LHCN-M2 (cell line): ENCODE measurements around the gene C9orf85. TPM values are rescaled to one million over a fixed set of nuclear protein-coding genes. Genes with fewer than 3 reads are reported as not detected.
"Not testable (repeated sequence)": the region's sequence is repeated elsewhere in the genome, so short reads cannot be mapped to it uniquely, and the experiment has no call there.

Experiments used
- DNase-seq: peaks from one replicate; pipeline ENCODE4 v3.0.0-alpha.2; 2012; ENCODE audit warnings: low read depth
- polyA plus RNA-seq: library from polyadenylated mRNA; unstranded; fragments of >200 nt; gene quantifications from one replicate; pipeline ENCODE4 v1.2.1, GENCODE V29; 2012; ENCODE audit warnings: missing spikeins
- total RNA-seq: library from RNA; depleted of rRNA; stranded (reverse); fragments of >200 nt; gene quantifications from 2 replicates; pipeline ENCODE4 v1.2.3, GENCODE V29; 2014; rRNA removed

The C9orf85 gene, protein sequence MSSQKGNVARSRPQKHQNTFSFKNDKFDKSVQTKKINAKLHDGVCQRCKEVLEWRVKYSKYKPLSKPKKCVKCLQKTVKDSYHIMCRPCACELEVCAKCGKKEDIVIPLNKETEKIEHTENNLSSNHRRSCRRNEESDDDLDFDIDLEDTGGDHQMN
- 18.7 and 19.0 TPM in 2 replicates for total RNA-seq
- polyA plus RNA-seq: 8.0 TPM

DNA sequence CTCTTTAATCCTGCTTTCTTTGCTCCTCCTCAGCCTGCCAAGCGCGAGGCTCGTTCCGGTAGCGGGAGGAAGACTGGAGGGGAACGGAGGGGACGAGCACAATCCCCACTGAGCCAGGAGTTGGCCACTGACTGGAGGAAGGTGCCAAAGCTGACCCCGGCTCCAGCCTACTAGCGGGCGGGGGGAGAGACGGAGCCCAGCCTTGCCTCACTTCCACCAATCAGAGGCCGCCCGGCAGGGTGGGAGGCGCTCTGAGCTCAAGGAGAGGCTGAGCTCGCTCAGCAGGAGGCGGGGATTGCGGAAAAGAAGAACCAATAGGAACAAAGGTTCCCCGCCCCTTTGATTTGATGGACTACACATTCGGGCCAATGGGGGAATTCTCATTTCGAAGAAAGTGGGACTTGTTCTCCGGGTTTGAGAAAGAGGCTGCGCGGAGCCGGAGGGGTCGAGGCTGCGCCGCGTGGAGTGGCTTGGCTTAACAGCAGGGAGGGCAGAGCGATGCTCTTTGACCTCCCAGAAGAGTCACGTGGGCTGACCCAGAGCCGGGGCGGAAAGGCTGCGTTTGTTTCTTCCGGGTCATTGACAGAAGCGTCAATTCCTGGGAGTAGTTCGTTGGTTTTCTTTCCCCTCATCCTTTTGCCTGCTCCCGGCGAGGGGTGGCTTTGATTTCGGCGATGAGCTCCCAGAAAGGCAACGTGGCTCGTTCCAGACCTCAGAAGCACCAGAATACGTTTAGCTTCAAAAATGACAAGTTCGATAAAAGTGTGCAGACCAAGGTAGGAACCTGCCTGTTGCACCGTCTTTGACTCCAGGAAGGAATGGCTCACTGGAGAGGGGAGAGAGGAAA is at the start of gene C9orf85, which contains the start of gene ABHD17B:
C9orf85 (plus strand) TSS at position 579 of the 847 bp plus-strand sequence; CDS start at position 675, 96 bp downstream.
ABHD17B (minus strand) TSS at position 133 of the 847 bp plus-strand sequence. CDS start 36,113 bp downstream, outside the sequence.
- peak; percentile 99 for DNase-seq

DNA sequence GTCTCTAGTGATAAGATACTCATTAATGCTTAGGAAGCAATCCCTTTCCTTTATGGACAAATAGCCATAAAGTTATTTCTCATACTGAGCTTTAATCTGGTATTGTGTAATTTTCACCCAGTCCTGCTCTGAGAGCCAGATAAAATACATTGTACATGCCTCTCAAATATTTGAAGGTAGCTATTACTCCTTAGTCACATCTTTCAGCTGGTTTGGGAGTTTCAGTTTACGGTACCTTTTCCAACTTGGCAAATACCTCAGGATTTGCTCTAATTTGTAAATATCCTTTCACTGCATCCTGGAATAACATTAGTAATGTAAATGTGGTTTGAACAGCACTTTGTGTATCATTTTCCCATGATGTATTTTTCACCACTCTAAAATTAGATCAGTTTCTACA is 47.8 kb upstream of the C9orf85 start:
- DNase-seq: no peak

DNA sequence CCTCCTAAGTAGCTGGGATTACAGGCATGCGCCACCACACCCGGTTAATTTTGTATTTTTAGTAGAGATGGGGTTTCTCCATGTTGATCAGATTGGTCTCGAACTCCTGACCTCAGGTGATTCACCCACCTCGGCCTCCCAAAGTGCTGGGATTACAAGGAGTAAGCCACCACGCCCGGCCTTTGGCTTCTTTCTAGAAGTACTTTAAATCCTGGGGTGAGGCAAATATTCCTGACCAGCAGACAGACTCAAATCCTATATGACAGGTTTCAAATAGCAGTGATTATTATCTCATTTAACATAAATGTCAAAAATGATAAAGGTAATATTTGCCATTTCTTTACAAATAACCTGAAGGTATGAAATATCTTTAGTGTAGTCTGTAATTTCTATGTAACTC is 36.1 kb upstream of the C9orf85 start:
- no peak for DNase-seq

DNA sequence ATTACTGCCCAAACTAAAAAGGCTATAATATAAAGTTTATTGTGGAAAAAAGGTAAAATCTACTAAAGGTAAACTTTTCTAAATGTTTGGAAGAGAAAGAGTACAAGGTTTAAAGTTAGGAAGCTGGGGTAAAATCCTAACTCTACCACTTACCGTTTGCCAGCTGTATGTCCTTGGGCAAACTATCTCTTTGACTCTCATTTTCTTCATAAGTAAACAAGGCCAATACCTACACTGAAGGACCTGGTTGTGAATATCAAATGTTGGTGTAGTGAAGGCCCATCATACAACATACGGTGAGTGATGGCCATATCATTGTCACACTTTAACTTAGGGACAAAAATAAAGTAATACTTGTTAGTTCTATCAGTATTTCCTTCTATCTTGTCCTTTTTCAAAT is 35.3 kb upstream of the C9orf85 start:
- no peak for DNase-seq

DNA sequence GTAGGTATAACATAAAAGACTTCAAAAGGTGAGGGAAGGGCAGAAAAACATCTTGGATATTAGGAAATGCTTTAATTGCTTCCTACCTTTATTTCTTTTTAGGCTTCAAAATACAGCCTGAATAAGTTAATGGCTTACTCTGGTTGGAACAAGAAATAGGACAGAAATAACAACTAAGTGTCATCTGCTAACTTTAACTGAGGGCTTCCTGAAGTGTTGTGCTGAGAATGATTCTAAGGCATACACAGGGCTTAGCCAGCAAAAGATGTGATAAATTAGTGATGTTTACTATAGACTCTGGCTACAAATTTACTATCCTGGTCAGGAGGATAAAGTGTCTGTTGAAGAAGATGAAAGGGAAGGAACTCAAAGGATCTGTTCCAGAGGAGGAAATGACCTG is 34.6 kb upstream of the C9orf85 start:
- no peak for DNase-seq

DNA sequence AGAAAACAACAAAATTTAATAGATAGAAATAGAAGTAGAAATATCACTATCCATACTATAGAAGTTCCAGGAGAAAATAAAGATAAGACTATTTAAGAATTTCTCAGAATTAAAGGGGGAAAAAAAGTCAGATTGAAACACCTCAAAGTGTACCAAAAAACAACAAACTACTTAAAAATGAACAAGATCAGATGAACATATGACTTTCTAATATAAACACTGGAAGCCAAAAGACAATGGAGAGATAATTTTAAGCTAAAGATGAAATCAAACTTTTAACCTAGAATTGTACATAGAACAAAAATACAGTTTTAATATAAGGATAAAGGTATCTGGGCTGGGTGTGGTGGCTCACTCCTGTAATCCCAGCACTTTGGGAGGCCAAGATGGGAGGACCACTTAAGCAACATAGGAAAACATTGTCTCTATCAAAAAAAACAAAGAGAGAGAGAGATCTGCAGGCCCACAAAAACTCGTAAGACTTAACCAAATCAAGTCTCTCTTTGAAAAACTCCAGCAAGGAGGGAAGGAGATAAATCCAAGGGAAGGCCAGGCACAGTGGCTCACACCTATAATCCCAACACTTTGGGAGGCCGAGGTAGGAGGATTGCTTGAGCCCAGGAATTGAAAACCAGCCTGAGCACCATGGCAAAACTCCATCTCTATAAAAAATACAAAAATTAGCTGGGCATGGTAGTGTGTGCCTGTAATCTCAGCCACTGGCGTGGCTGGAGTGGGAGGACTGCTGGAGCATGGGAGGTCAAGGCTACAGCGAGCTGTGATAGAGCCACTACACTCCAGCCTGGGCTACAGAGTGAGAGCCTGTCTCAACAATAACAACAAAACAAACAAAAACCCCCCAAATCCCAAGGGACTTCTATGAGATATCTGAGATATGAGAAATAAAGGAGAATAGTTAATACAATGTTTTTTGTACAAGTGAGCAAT is 32.8 kb upstream of the C9orf85 start:
- no peak for DNase-seq

DNA sequence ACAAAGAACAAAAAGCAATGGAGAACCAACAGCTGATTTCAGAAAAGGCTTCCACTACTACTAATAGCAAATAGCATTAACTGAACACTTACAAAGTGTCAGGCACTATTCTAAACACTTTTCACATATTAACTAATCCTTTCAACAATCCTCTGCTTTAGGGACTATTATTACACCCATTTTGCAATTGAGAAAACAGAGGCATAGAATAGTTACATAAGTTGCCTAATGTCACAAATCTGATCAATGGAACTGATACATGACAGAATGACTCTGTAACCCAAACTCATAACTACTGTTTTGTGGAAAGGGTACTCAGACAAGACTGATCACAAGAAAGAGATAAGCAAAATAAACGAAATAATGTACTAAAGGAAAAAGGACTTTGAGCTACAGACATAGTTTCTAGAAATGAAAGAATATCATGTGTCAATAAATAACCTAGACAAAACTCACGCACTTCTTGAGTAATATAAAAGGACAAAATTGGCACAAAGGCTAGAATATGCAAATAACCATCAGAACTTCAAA is 31.7 kb upstream of the C9orf85 start:
- no peak for DNase-seq

DNA sequence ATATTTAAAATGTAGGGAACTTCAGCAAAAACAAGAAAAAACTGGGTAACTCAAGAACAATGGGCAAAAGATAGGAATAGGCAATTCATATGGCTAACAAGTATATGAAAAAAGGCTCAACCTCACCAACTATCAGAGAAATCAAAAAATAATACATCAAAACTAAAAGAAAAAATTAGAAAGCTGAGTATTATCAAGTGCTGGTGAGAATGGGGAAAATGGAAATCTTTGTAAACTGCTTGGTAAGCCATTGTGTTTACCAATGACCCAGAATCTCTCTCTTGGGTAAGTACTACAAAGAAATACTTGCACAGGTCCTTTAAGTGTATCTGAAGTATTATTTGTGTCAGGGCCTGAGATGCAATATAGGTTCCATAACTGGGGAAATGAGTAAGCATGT is 27.4 kb upstream of the C9orf85 start:
- DNase-seq: no peak

DNA sequence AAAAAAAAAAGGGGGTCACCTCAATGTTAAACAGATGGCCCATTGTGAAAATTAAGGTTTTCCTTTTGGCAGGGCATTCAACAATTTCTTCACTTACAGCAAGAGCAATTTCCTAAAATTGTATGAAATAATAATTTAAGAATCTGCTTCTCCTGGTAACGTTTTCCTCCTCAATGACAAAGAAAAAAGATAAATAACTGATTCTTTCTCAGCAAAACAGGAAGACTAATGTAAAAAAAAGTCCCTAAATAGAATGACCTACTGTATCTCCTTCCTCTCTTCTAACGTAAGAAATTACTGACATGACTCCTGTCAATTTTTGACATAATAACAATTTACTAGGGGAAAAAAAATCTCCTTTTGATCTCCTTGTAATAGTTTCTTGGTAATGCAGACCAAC is 26.0 kb upstream of the C9orf85 start:
- no peak for DNase-seq

DNA sequence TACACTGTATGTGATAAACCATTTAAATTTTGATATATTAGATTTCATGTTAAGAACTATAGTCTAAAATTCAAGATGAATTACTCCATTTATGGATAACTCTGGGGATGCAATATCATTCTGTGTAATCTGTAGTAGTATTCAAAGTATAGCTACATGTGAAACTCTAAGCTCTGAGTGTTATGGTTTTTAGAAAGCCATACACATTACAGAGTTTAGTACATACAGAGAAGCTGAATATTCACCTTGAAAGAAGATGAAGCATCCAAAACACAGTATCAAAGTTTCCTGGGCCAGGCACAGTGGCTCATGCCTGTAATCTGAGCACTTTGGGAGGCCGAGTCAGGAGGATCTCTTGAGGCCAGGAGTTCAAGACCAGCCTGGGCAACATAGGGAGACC is 25.4 kb upstream of the C9orf85 start:
- DNase-seq: no peak

DNA sequence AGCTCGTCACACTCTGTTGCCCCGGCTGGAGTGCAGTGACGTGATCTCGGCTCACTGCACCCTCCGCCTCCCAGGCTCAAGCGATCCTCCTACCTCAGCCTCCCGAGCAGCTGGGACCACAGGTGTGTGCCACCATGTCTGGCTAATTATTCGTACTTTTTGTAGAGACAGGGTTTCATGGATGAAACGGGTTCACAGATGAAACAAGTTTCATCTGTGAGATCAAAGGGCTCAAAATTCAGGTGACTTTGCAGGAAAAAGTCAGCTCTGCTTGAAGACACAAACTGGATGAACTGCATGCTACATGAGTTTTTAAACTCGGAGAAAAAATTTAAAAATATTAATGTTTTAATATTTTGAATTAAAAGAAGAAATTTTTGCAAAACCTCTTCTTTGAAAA is 24.9 kb upstream of the C9orf85 start:
- DNase-seq: no peak

DNA sequence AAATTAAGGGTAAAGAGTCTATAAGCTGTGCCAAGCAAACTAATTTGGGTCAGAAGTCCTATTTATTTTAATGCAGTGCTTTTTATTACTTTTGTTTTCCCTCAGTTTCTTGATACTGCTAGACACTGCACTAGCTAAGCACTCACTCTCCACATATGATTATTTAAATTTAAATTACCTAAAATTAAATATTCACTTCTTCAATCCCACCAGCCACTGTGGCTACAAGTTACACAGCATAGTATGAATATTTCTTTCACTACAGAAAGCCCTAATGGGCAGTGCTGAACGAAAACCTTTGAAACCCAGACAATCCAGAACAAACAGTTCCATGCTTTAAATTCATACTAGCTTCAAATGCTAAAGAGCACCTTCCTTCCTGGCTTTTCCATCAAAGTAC is 24.1 kb upstream of the C9orf85 start:
- DNase-seq: no peak

DNA sequence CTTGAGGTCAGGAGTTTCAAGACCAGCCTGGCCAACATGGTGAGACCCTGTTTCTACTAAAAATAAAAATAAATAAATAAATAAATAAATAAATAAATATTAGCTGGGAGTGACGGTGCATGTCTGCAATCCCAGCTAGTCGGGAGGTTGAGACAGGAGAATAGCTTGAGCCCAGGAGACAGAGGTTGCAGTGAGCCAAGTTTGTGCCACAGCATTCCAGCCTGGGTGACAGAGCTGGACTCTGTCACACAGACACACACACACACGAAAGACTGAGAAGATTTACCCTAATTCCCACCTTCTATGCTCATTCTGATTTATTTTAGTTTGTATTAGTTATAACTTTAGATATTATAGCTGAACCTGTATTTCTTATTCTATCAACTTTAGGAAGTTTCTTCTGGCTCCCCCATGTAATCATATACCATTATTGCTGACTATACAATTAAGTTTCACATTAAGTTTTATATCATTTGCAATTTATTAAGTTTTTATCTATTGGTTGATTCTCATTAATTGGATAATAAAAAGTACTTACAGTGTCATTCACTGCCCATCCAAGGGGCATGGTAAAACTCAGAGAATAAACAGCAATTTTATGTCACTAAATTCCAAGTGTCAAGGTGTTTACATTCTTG is 21.3 kb upstream of the C9orf85 start:
- DNase-seq: no peak

DNA sequence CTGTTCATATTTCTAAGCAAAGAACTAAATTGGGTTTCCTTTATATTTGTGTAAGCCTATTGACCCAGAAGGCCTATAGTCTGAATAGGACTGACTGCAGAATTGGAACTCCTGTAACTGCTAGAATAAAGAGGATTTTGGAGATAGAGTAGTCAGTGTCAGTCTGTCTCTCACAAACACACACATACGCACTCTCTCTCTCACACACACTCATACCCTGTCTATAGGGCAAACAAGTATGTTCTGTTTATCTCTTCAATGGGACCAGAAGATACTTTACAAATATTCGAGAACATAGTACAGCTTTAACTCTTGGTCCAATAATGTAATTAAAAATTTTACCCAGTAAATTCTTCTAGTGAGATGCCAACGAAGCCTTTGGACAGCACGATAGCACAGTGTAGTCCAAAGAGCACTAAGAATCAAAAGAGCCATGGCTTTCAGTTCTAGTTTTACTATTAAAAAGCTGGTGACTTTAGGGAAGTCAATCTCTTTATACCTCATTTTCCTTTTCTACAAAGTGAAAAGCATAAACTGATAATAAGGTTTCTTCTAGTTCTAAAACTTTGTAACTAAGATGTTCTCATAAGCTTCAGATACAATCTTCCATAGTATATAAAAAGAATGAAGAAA is 19.8 kb upstream of the C9orf85 start:
- DNase-seq: no peak

DNA sequence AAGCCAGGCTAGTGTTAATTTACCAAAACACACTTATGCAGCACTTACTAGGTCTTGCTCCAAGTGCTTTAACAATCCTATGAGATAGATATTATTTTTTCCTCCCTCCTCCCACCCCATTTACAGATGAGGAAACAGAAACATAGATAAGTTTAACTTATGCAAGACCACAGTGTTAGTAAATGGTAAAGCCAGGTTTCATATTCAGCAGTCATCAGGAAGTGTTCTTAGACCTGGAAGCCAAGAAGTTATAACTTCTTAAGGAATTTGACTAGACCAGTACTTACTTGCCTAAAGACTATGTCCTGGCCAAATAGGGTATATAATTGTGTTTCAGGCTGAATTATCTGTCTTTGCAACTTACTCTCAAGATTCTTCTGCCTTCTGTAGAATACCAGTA is 16.3 kb upstream of the C9orf85 start:
- no peak for DNase-seq

DNA sequence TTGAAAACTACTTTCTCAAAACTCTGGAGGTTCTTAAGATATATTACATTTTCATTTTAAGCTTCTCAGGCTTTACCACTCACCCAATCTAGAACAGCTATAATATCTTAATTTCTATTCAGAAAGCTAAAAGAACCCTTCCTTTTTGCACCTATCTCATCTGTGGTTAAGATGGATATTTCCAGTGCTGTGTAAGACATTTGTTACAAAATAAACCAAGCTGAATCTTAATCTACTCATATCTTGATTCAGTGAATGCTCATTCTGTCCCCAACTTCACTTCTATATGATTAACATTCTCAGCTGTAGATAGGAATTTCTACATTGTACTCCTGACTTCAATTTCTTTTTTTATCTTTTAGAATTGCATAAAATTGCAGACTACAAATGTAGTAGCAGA is 15.5 kb upstream of the C9orf85 start:
- DNase-seq: no peak

DNA sequence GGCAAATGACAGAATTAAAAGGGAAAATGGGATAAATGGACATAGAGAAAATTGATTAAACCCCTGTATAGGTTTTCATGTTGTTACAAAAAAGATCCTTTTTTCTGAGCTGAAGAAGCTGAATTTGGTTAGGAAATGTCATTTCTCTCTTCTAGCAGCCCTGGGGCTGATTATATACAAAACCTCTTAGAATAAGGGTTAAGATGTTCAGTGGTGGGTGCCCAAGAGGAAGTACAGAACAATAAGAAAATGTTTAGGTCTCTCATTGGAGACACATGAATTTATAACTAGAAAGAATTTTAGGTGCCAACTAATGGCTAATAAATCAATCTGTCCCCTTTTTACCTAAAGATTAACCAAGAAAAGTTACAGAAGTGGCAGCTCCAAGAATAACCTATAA is 14.7 kb upstream of the C9orf85 start:
- no peak for DNase-seq

DNA sequence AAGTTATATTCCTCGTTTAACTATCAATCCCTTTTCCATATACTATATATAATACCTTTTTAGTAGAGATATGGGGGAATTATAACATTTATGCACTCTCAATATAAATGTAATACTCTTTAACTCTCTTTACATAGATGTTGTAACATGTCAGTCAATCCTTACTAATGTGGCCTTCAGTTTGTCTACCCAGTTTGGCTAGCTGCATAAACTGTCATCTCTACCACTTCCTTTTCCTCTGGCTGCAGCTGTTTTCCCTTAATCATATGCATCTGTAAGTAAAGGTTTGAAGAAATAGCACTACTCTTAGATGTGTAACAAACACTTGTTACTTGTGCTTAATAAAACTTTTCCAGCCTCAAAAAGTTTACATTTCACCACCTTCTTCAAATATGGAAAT is 13.9 kb upstream of the C9orf85 start:
- DNase-seq: peak; percentile 62

DNA sequence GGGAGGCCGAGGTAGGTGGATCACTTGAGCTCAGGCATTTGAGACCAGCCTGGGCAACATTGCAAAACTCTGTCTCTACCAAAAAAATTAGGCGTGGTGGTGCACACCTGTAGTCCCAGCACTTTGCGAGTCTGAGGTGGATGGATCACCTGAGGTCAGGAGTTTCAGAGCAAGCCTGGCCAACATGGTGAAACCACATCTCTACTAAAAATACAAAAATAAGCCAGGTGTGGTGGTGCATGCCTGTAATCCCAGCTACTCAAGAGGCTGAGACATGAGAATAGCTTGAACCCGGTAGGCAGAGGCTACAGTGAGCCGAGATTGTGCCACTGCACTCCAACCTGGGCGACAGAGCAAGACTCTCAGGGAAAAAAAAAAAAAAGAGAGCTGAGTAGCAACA is 12.7 kb upstream of the C9orf85 start:
- DNase-seq: not testable (repeated sequence)

DNA sequence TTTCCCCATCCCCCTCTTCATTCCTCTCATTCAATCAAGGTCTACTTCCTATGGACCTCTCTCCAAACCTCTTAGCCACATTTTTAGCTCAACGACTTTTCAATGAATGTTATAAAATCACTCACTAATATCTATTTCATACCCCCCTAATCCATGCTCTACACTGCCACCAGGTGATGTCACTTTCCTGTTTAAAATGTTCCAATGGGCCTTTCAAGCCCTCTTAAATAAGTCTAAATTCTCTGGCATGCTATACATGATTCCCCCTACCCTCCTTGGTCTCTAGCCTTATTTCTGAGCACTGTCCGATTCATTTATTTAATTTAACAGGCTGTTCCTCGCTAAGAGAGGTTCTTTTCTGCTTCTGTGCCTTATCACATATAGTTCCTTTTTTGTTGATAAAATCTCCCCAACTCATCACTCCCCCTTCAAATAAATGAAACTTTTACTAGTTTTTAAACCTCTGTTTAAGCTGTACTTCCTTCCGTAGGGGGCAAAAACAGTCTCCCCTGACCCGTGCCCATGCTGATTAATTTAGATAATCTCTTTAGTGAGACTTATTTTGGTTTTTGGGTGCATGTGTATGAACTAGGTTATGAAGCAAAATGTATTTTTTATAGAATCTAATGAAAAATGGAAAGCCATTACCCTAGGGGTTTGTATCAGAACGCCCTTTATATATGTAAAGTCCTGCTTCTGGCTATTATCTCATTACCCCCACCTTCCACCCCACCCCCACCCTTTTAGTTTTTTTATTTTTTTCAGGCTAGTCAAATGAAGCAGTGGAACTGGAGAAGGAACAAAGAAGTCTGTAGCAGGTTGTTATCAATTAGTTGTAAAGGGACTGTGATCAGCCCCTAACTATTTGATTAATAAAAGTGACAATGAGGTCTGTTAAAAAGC is 9.5 kb upstream of the C9orf85 start:
- no peak for DNase-seq
